ENCODE data around the gene SPRR2G. TPM values are rescaled to one million over a fixed set of nuclear protein-coding genes. Genes with fewer than 3 reads are reported as not detected.
"Not testable (repeated sequence)": the region's sequence is repeated elsewhere in the genome, so short reads cannot be mapped to it uniquely, and the experiment has no call there.

Gene SPRR2G
- total RNA-seq, 3 donors from 2014 or later (not counting 1 experiment from before 2014, with no cell fraction given), result not detected

- H3K36me3 ChIP-seq (ENCODE audit: control insufficient read depth, insufficient read depth, low read length), result no peaks in the 10 kb centered on the region
- TF ChIP-seq, protein P1, sequence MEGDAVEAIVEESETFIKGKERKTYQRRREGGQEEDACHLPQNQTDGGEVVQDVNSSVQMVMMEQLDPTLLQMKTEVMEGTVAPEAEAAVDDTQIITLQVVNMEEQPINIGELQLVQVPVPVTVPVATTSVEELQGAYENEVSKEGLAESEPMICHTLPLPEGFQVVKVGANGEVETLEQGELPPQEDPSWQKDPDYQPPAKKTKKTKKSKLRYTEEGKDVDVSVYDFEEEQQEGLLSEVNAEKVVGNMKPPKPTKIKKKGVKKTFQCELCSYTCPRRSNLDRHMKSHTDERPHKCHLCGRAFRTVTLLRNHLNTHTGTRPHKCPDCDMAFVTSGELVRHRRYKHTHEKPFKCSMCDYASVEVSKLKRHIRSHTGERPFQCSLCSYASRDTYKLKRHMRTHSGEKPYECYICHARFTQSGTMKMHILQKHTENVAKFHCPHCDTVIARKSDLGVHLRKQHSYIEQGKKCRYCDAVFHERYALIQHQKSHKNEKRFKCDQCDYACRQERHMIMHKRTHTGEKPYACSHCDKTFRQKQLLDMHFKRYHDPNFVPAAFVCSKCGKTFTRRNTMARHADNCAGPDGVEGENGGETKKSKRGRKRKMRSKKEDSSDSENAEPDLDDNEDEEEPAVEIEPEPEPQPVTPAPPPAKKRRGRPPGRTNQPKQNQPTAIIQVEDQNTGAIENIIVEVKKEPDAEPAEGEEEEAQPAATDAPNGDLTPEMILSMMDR (IDR thresholded peaks at IDR 0.05), result no peak
- no peak overlapping the region for H3K27ac ChIP-seq (ENCODE audit: low read length)
- H3K4me1 ChIP-seq (ENCODE audit: control insufficient read depth, insufficient read depth, low read length), result no peaks in the 10 kb centered on the region
- Mint-ChIP-seq H3K9me3 (peaks cover 0 to 3% of the 10 kb centered on the region in 2 donors), H3K36me3 (no peaks in the 10 kb centered on the region), H3K4me1 (no peaks in the 10 kb centered on the region), H3K27me3 (ENCODE audit: low read depth in 2 of 2) (peaks cover 24 to 29% of the 10 kb centered on the region in 2 donors), H3K4me3 (no peak overlapping the region), H3K27ac (no peak overlapping the region)
- DNase-seq, result no peak
- H3K27me3 ChIP-seq (ENCODE audit: control insufficient read depth, insufficient read depth, low read length), result no peaks in the 10 kb centered on the region
- ATAC-seq, result no peak
- H3K9me3 ChIP-seq (ENCODE audit: control insufficient read depth, insufficient read depth, low read length), result no peaks in the 10 kb centered on the region
- intact Hi-C loops (cut with micrococcal nuclease), result no loop called here
- no peak overlapping the region for H3K4me3 ChIP-seq (ENCODE audit: low read length)
Measured at GRCh38 chr1:153120945-153121344, 29.7 kb downstream of the SPRR2G start.

DNA sequence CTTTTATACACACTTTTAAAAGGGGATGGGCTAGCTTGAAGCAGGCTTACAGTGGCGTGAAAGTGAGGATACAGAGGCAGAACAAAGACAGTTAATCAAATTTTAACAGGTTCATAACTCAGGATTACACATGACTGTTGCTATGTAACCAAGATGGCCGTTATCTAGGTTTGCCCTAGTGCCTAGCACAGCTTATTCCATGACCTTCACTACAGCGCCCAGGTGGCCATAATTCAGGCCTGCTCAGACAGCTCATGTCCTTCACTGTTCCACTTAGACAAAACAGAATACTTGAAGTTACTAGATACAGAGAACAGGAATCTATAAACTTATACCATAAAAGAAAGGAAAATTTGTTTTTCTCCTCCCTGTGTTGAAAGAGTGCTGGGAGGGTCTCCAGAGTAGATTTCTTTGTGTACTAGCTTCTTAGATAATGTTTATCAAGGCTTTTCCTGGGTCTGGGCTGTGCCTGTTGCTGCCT, 31.2 kb downstream of the SPRR2G start:
- TF ChIP-seq, protein P1 (IDR thresholded peaks at IDR 0.05), result no peak
- Mint-ChIP-seq H3K4me3 (no peak overlapping the region), H3K27me3 (ENCODE audit: low read depth in 2 of 2) (peaks cover 24 to 29% of the 10 kb centered on the region in 2 donors), H3K9me3 (no peaks in the 10 kb centered on the region), H3K36me3 (no peaks in the 10 kb centered on the region), H3K27ac (no peak overlapping the region), H3K4me1 (no peaks in the 10 kb centered on the region)
- H3K27me3 ChIP-seq (ENCODE audit: control insufficient read depth, insufficient read depth, low read length), result no peaks in the 10 kb centered on the region
- H3K36me3 ChIP-seq (ENCODE audit: control insufficient read depth, insufficient read depth, low read length), result no peaks in the 10 kb centered on the region
- no peaks in the 10 kb centered on the region for H3K4me1 ChIP-seq (ENCODE audit: control insufficient read depth, insufficient read depth, low read length)
- DNase-seq, result no peak
- 76% methylated on average over 2 of the region's 3 CpGs for WGBS (ENCODE audit: insufficient coverage)
- intact Hi-C loops (cut with micrococcal nuclease), result no loop called here
- H3K9me3 ChIP-seq (ENCODE audit: control insufficient read depth, insufficient read depth, low read length), result no peaks in the 10 kb centered on the region
- H3K4me3 ChIP-seq (ENCODE audit: low read length), result no peak overlapping the region
- no peak for ATAC-seq
- H3K27ac ChIP-seq (ENCODE audit: low read length), result no peak overlapping the region

DNA sequence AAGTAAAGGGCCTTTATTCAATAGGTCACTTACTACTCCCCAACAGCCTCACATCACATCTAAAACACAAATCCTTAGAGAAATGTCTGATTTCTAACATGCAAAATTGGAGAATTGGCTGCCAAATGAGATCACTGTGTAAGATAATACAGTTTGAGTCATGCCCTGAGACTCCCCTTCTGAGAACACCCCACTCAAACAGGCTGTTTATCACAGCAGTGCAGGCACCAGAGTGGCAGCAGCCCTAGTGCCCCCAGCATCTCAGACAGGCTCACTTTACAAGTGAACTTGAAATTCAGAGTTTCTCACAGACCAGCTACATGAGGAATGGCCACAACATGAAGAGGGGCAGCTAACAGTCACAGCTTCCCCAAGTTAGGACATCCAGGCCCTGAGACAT, 35.4 kb downstream of the SPRR2G start:
- H3K36me3 Mint-ChIP-seq; DNase-seq; H3K27ac Mint-ChIP-seq; H3K9me3 ChIP-seq (ENCODE audit: control insufficient read depth, insufficient read depth, low read length); H3K4me3 ChIP-seq (ENCODE audit: low read length); ATAC-seq; intact Hi-C loops (cut with micrococcal nuclease); H3K9me3 Mint-ChIP-seq; H3K4me1 ChIP-seq (ENCODE audit: control insufficient read depth, insufficient read depth, low read length); H3K36me3 ChIP-seq (ENCODE audit: control insufficient read depth, insufficient read depth, low read length); H3K27me3 ChIP-seq (ENCODE audit: control insufficient read depth, insufficient read depth, low read length); H3K4me1 Mint-ChIP-seq; H3K4me3 Mint-ChIP-seq; H3K27ac ChIP-seq (ENCODE audit: low read length): not testable (repeated sequence)
- H3K27me3 Mint-ChIP-seq (ENCODE audit: low read depth in 2 of 2), result peaks cover 13 to 26% of the 10 kb centered on the region in 2 donors

DNA sequence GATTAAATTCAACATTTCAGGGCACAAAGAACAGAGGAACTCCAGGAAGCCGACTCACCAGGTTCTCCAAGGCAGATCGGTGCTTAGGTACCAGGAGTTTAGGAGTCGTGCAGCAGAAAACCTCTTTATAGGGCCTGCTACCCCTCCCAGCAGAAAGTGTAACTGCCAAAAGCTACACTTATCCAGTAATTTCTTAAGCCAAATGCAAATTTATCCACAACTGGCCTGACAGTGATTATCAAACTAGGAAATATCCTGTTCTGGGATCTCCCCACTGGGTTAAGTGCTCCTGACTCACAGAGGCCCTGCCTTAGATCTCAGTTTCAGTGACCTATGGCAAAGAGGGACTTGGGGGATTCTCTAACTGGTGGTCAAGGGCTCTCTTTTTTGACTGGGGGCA, 37.3 kb downstream of the SPRR2G start, which contains the start of gene SPRR2F:
Gene SPRR2F (minus strand): TSS at position 101 of the 400 bp plus-strand sequence. CDS start 783 bp downstream, outside the sequence.
- no peaks in the 10 kb centered on the region for H3K36me3 ChIP-seq (ENCODE audit: control insufficient read depth, insufficient read depth, low read length)
- Mint-ChIP-seq H3K4me1 (no peaks in the 10 kb centered on the region), H3K36me3 (no peaks in the 10 kb centered on the region), H3K9me3 (no peaks in the 10 kb centered on the region), H3K27ac (no peak within 1 kb of the TSS), H3K4me3 (no peak within 1 kb of the TSS), H3K27me3 (ENCODE audit: low read depth in 2 of 2) (peaks cover 8 to 26% of the 10 kb centered on the region in 2 donors)
- no peaks in the 10 kb centered on the region for H3K4me1 ChIP-seq (ENCODE audit: control insufficient read depth, insufficient read depth, low read length)
- TF ChIP-seq, protein P1 (IDR thresholded peaks at IDR 0.05), result no peak
- 84% methylated on average over 3 of the region's 3 CpGs for WGBS (ENCODE audit: insufficient coverage)
- H3K4me3 ChIP-seq (ENCODE audit: low read length), result no peak within 1 kb of the TSS
- H3K27ac ChIP-seq (ENCODE audit: low read length), result no peak within 1 kb of the TSS
- DNase-seq (no peak), ATAC-seq (no peak)
- no peaks in the 10 kb centered on the region for H3K9me3 ChIP-seq (ENCODE audit: control insufficient read depth, insufficient read depth, low read length)
- intact Hi-C loops (cut with micrococcal nuclease), result no loop called here
- peaks cover 3% of the 10 kb centered on the region for H3K27me3 ChIP-seq (ENCODE audit: control insufficient read depth, insufficient read depth, low read length)

DNA sequence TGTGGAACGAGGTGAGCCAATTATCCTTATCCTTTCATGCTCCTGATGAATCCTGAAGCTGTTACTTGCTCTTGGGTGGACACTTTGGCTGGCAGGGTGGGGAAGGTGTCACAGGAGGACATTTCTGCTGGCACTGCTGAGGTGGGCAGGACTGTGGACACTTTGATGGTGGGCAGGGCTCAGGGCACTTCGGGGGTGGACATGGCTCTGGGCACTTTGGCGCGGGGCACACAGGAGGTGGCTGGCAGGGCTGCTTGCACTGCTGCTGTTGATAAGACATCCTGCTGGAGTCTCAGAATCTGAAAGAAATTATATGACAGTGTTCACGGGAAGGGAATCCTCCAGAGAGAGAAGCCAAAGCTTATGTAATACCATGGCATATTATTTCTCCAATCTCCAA, 38.2 kb downstream of the SPRR2G start:
- H3K27me3 ChIP-seq (ENCODE audit: control insufficient read depth, insufficient read depth, low read length); H3K4me3 Mint-ChIP-seq; H3K36me3 Mint-ChIP-seq; DNase-seq; H3K9me3 Mint-ChIP-seq; H3K4me1 Mint-ChIP-seq; H3K9me3 ChIP-seq (ENCODE audit: control insufficient read depth, insufficient read depth, low read length); intact Hi-C loops (cut with micrococcal nuclease); H3K27ac Mint-ChIP-seq; H3K36me3 ChIP-seq (ENCODE audit: control insufficient read depth, insufficient read depth, low read length); H3K4me1 ChIP-seq (ENCODE audit: control insufficient read depth, insufficient read depth, low read length); H3K27ac ChIP-seq (ENCODE audit: low read length); H3K4me3 ChIP-seq (ENCODE audit: low read length); ATAC-seq: not testable (repeated sequence)
- 78% methylated on average over 5 of the region's 5 CpGs for WGBS (ENCODE audit: insufficient coverage)
- peaks cover 8 to 16% of the 10 kb centered on the region in 2 donors for H3K27me3 Mint-ChIP-seq (ENCODE audit: low read depth in 2 of 2)

All from natural killer cell (primary cell).